ENCODE data around the gene HSD17B12.

HSD17B12 gene

GRCh38 chr11:43874738-43875137, 194.2 kb downstream of the HSD17B12 start:
- no peak overlapping the region for H3K27ac ChIP-seq
- H3K9me3 ChIP-seq (ENCODE audit: severe bottlenecking) = peaks cover 1% of the 10 kb centered on the region
- TF ChIP-seq CTCF (IDR thresholded peaks at IDR 0.05; ENCODE audit: low read depth, low read length) = no peak
- no peaks in the 10 kb centered on the region for H3K36me3 ChIP-seq
- no peak overlapping the region for H3K4me3 ChIP-seq (ENCODE audit: low read depth, low read length)
- DNase-seq = no peak
- peaks cover 61% of the 10 kb centered on the region for H3K27me3 ChIP-seq (ENCODE audit: insufficient read depth, low read depth, severe bottlenecking)

- Histone ChIP-seq H3K27me3 (ENCODE audit: insufficient read depth, low read depth, severe bottlenecking) (peaks cover 27% of the 10 kb centered on the region), H3K36me3 (peaks cover 9% of the 10 kb centered on the region), H3K27ac (no peak overlapping the region), H3K4me3 (ENCODE audit: low read depth, low read length) (peak overlapping the region; percentile 95), H3K9me3 (ENCODE audit: severe bottlenecking) (peaks cover 9% of the 10 kb centered on the region)
- TF ChIP-seq CTCF (IDR thresholded peaks at IDR 0.05; ENCODE audit: low read depth, low read length) = no peak
- DNase-seq = no peak
These were observed 199.5 kb downstream of the HSD17B12 start for GRCh38 chr11:43879789-43880639.

- H3K4me3 ChIP-seq (ENCODE audit: low read depth, low read length) = peak within 1 kb of the TSS; percentile 95
- DNase-seq = peak; percentile 91
- TF ChIP-seq CTCF (IDR thresholded peaks at IDR 0.05; ENCODE audit: low read depth, low read length) = 0 out of 2 replicates have a peak, but pooled peaks have one; percentile 10
- peaks cover 22% of the 10 kb centered on the region for H3K27me3 ChIP-seq (ENCODE audit: insufficient read depth, low read depth, severe bottlenecking)
- H3K36me3 ChIP-seq = peaks cover 9% of the 10 kb centered on the region
- H3K27ac ChIP-seq = peak within 1 kb of the TSS; percentile 60
- peaks cover 9% of the 10 kb centered on the region for H3K9me3 ChIP-seq (ENCODE audit: severe bottlenecking)
These were observed 200.2 kb downstream of the HSD17B12 start, which contains the start of gene ALKBH3 for GRCh38 chr11:43880640-43881159. TSS of gene ALKBH3 (plus strand) at chr11:43880831. CDS start at chr11:43882653, 1,822 bp downstream.

GRCh38 chr11:43892851-43893250, 212.3 kb downstream of the HSD17B12 start:
- no peak overlapping the region for H3K4me3 ChIP-seq (ENCODE audit: low read depth, low read length)
- no peak for TF ChIP-seq CTCF (IDR thresholded peaks at IDR 0.05; ENCODE audit: low read depth, low read length)
- H3K9me3 ChIP-seq (ENCODE audit: severe bottlenecking) = no peaks in the 10 kb centered on the region
- H3K27ac ChIP-seq = no peak overlapping the region
- DNase-seq = no peak
- peaks cover 29% of the 10 kb centered on the region for H3K36me3 ChIP-seq
- no peaks in the 10 kb centered on the region for H3K27me3 ChIP-seq (ENCODE audit: insufficient read depth, low read depth, severe bottlenecking)

GRCh38 chr11:43894546-43894945, 214.0 kb downstream of the HSD17B12 start:
- H3K27me3 ChIP-seq (ENCODE audit: insufficient read depth, low read depth, severe bottlenecking) = no peaks in the 10 kb centered on the region
- TF ChIP-seq CTCF (IDR thresholded peaks at IDR 0.05; ENCODE audit: low read depth, low read length) = no peak
- H3K36me3 ChIP-seq = peaks cover 37% of the 10 kb centered on the region
- DNase-seq = no peak
- H3K4me3 ChIP-seq (ENCODE audit: low read depth, low read length) = no peak overlapping the region
- no peak overlapping the region for H3K27ac ChIP-seq
- H3K9me3 ChIP-seq (ENCODE audit: severe bottlenecking) = no peaks in the 10 kb centered on the region

Measured in WERI-Rb-1 (cell line).